Testis (tissue), 3 donors: Measurements from ENCODE around the gene SPINK4. TPM values are rescaled to one million over a fixed set of nuclear protein-coding genes. Genes with fewer than 3 reads are reported as not detected.
A peak's percentile ranks its signal among the peaks of the same experiment; 100 is the strongest.

Experiments used
- DNase-seq: peaks from one replicate; pipeline ENCODE4 v3.0.0-alpha.2; 2019
- H3K27ac ChIP-seq, 2 donors: fragments of 200-600 bp; sonication (generic); one replicate each; pipeline ENCODE4 v1.5.1; 2019
- H3K27me3 ChIP-seq: fragments of 200-600 bp; sonication (generic); one replicate; pipeline ENCODE4 v1.5.1; 2019
- H3K36me3 ChIP-seq: fragments of 200-600 bp; sonication (generic); one replicate; pipeline ENCODE4 v1.5.1; 2017; ENCODE audit warnings: low read depth; ENCODE audit errors: missing control alignments
- H3K4me1 ChIP-seq: fragments of 200-600 bp; sonication (generic); one replicate; pipeline ENCODE4 v1.5.1; 2019
- H3K4me3 ChIP-seq, 2 donors: fragments of 200-600 bp; sonication (generic); one replicate each; pipeline ENCODE4 v1.5.1; 2017 to 2019
- H3K9me3 ChIP-seq: fragments of 200-600 bp; sonication (generic); one replicate; pipeline ENCODE4 v1.5.1; 2017
- POLR2A ChIP-seq: fragments of 450-650 bp; IDR thresholded peaks from one replicate; pipeline ENCODE4 v1.6.1; 2017; ENCODE audit warnings: antibody characterized with exemption, mild to moderate bottlenecking, moderate library complexity
- WGBS, 2 donors: methylation state at CpG; one replicate each; pipeline ENCODE4 v1.1.5; 2018; 5-methylcytosine and 5-hydroxymethylcytosine counted together
- intact Hi-C: fragments of 100-400 bp; cut with DNase I; formaldehyde crosslinking; loops from one replicate; pipeline ENCODE4 v1.15.1; 2023; ENCODE audit warnings: low total_unique reads
- polyA plus RNA-seq: library from polyadenylated mRNA; stranded (reverse); fragments of 350-450 nt; fragmentation: Illumina TruSeq; extraction: RNeasy Lipid Tissue Mini Kit (QIAGEN cat#74804); gene quantifications from one replicate; pipeline ENCODE4 v1.2.3, GENCODE V29; 2014; ENCODE audit warnings: low read depth, low replicate concordance; ENCODE audit not compliant: insufficient read depth
- total RNA-seq, 2 donors: library from RNA; depleted of rRNA; stranded (reverse); fragments of >200 nt; gene quantifications; one replicate each; pipeline ENCODE4 v1.2.3, GENCODE V29; 2016
- TF ChIP-seq, protein P1 (sequence below), 3 experiments: fragments of 450-650 bp in 2 of 3; fragments of 200-600 bp in 1 of 3; sonication (generic) in 1 of 3; IDR thresholded peaks; one replicate each; pipeline ENCODE4 v1.5.1; 2016 to 2019; ENCODE audit warnings: antibody characterized with exemption in 3 of 3, mild to moderate bottlenecking in 2 of 3, moderate library complexity in 1 of 3

The SPINK4 gene
- total and polyA plus RNA-seq, 3 donors from 2014 or later: not detected

DNA sequence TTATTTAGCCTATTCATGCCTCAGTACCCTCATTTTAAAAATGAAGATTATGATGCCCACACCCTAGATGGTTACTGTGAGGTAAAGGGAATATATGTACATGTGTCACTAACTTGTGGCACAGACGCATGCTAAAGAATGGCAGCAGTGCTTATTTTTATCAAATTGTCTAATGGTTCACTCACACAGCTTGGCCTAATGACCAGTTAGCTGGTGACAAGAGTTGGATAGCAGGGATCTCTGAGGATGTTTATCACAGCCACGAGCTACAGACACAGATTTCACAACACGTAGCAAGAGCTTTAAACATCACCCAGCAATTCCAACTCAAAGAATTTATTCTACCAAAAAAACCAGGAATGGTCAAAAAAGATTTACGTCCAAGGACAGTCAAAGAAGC is 17.3 kb downstream of the SPINK4 start:
- no peaks in the 10 kb centered on the region for H3K36me3 ChIP-seq
- no peaks in the 10 kb centered on the region for H3K9me3 ChIP-seq
- no peak overlapping the region for H3K4me3 ChIP-seq
- no peak overlapping the region for H3K27ac ChIP-seq
- DNase-seq: no peak
- intact Hi-C loops: no loop called here
- H3K4me1 ChIP-seq: no peaks in the 10 kb centered on the region
- no peaks in the 10 kb centered on the region for H3K27me3 ChIP-seq
- TF ChIP-seq POLR2A: no peak
- TF ChIP-seq, protein P1, sequence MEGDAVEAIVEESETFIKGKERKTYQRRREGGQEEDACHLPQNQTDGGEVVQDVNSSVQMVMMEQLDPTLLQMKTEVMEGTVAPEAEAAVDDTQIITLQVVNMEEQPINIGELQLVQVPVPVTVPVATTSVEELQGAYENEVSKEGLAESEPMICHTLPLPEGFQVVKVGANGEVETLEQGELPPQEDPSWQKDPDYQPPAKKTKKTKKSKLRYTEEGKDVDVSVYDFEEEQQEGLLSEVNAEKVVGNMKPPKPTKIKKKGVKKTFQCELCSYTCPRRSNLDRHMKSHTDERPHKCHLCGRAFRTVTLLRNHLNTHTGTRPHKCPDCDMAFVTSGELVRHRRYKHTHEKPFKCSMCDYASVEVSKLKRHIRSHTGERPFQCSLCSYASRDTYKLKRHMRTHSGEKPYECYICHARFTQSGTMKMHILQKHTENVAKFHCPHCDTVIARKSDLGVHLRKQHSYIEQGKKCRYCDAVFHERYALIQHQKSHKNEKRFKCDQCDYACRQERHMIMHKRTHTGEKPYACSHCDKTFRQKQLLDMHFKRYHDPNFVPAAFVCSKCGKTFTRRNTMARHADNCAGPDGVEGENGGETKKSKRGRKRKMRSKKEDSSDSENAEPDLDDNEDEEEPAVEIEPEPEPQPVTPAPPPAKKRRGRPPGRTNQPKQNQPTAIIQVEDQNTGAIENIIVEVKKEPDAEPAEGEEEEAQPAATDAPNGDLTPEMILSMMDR (IDR thresholded peaks at IDR 0.05): no peak
- 83 to 89% methylated on average over 4 of the region's 4 CpGs for WGBS, 2 donors

DNA sequence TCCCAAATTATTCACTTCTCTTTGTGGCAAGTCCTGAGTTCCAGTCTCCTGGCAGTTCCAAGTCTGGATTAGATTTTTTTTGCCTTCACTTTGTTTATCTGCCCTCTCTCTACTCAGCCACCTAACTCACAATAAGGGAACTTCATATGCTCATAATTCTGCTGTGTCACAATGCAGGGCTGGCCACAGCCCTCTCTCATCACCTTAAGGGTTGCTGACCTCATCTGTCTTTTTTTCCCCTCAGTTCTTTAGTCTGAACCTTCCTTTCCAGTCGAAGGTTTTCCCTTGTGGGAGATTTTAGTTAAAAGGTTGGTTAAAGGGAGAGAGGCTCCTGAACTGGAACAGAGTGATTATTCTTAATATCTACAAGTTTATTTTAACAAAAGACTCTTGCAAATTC is 20.4 kb downstream of the SPINK4 start:
- H3K9me3 ChIP-seq: no peaks in the 10 kb centered on the region
- no peak for DNase-seq
- intact Hi-C loops: no loop called here
- no peaks in the 10 kb centered on the region for H3K36me3 ChIP-seq
- H3K4me1 ChIP-seq: peaks cover 9% of the 10 kb centered on the region
- H3K27me3 ChIP-seq: no peaks in the 10 kb centered on the region
- no peak for TF ChIP-seq POLR2A
- TF ChIP-seq, protein P1 (IDR thresholded peaks at IDR 0.05): no peak
- H3K4me3 ChIP-seq: no peak overlapping the region
- 91 to 93% methylated on average over 1 of the region's 1 CpG for WGBS, 2 donors
- H3K27ac ChIP-seq: no peak overlapping the region

DNA sequence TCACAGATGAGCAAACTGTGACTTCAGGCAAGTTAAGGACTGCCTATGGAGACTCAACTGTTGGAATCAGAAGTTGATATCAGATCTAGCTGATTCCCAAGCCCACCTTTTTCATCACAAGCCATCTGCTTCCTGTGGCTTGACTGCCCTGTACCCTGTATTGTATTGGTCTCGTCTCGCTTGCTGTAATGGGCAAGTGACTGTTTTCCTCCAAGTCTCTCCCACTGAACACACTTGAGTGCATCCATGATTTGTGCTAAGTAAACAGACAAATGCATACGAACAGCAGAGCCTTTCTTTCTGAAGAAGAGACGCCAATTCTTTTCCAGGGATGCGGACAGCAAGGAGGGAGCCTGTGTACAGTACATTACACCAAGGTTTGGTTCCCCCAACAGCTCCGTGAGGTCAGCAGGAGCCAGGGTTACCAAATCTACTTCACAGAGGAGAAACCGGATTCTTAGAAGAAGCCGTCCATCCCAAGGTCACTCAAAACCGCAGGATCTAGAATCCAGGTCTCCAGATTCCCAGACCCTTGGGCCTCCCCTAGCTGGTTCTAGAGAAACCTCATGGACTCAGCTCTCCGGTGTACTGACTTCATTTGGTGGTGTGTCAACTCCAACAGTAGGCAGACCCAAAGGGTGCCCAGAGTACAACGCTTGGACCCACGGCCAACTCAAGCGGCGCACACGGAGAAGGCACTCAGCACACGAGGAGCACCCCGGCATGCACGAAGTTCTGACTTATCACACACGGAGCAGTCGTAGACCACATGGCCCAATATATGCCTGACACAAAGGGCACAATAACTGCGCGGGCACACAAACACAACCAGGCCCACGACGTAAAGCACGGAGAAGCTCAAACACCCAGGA is 23.4 kb downstream of the SPINK4 start:
- Histone ChIP-seq H3K27me3 (no peaks in the 10 kb centered on the region), H3K4me1 (peaks cover 17% of the 10 kb centered on the region), H3K9me3 (no peaks in the 10 kb centered on the region), H3K36me3 (no peaks in the 10 kb centered on the region), H3K4me3 (peak overlapping the region; percentile 89 to 99), H3K27ac (peak overlapping the region in 1 of 2 donors; percentile 88)
- TF ChIP-seq, protein P1 (IDR thresholded peaks at IDR 0.05): no peak
- no peak for TF ChIP-seq POLR2A
- intact Hi-C loops: no loop called here
- 7 to 11% methylated on average over 10 to 25 of the region's 25 CpGs for WGBS, 2 donors
- DNase-seq: peak; percentile 45

DNA sequence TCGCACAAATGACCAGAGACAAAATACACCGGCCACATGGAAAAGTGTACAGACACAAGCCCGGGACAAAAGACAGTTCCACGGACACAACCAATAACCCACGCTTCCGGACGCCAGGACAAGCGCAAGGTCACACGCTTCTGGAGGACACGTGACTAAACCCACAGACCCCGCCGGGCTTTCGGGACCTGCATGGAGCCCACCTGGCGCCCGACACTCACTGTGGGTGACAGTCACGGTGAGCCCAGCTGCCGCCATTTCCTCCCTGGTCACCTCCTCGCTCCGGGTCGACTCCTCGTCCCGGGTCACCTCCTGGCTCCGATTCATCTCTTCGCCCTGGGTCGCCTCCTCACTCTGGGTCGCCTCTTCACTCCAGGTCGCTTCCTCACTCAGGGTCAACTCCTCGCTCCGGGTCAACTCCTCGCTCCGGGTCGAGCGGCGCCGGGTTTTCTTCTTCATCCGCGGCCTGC is 24.1 kb downstream of the SPINK4 start:
- H3K4me1 ChIP-seq: peaks cover 17% of the 10 kb centered on the region
- WGBS, 2 donors: 0 to 4% methylated on average over 5 to 37 of the region's 37 CpGs
- no peaks in the 10 kb centered on the region for H3K36me3 ChIP-seq
- H3K27ac ChIP-seq: peak overlapping the region; percentile 82 to 88
- intact Hi-C loops: no loop called here
- H3K9me3 ChIP-seq: no peaks in the 10 kb centered on the region
- TF ChIP-seq, protein P1 (IDR thresholded peaks at IDR 0.05): no peak
- TF ChIP-seq POLR2A: no peak
- peak overlapping the region; percentile 89 to 99 for H3K4me3 ChIP-seq
- peak; percentile 63 for DNase-seq
- H3K27me3 ChIP-seq: no peaks in the 10 kb centered on the region
